ENCODE results near the gene DPPA5. TPM values are rescaled to one million over a fixed set of nuclear protein-coding genes. Genes with fewer than 3 reads are reported as not detected.
"Not testable (repeated sequence)": the region's sequence is repeated elsewhere in the genome, so short reads cannot be mapped to it uniquely, and the experiment has no call there.

The DPPA5 gene
- polyA plus RNA-seq, 2 donors, result not detected

DNA sequence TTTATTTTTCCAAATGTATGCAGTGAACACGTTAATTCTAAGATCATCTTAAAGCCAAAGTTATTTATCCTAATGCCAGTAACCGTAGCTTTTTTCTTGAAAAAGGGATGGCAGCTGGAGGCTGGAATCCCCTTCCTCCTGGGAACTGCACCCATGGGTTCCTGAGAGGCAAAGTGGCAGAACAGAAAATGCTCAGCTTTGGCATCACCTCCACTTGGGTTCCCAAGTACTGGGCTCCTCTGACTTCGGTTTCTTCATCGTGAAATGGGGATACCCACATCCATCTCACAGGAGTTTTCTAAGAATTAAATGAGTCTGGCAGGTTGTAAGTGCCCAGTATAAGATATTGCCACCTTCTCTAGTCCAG lies 34.3 kb upstream of the DPPA5 start:
- Histone ChIP-seq H3K4me1 (ENCODE audit: control insufficient read depth in 2 of 2, insufficient read depth in 2 of 2, low read length in 1 of 2) (no peaks in the 10 kb centered on the region), H3K27ac (ENCODE audit: low read depth in 2 of 2, low read length in 1 of 2) (no peak overlapping the region), H3K4me3 (ENCODE audit: low read depth in 1 of 2, low read length in 2 of 2) (peak overlapping the region in 1 of 2 donors; percentile 56), H3K36me3 (ENCODE audit: control insufficient read depth in 2 of 2, insufficient read depth in 2 of 2, low read length in 1 of 2) (no peaks in the 10 kb centered on the region), H3K27me3 (ENCODE audit: control insufficient read depth in 1 of 2, insufficient read depth in 2 of 2, low read length in 2 of 2) (no peaks in the 10 kb centered on the region), H3K9me3 (ENCODE audit: control insufficient read depth in 2 of 2, insufficient read depth in 1 of 2, low read depth in 1 of 2, low read length in 1 of 2) (no peaks in the 10 kb centered on the region)
- WGBS, 2 donors, result 27 to 33% methylated on average over 4 of the region's 4 CpGs

DNA sequence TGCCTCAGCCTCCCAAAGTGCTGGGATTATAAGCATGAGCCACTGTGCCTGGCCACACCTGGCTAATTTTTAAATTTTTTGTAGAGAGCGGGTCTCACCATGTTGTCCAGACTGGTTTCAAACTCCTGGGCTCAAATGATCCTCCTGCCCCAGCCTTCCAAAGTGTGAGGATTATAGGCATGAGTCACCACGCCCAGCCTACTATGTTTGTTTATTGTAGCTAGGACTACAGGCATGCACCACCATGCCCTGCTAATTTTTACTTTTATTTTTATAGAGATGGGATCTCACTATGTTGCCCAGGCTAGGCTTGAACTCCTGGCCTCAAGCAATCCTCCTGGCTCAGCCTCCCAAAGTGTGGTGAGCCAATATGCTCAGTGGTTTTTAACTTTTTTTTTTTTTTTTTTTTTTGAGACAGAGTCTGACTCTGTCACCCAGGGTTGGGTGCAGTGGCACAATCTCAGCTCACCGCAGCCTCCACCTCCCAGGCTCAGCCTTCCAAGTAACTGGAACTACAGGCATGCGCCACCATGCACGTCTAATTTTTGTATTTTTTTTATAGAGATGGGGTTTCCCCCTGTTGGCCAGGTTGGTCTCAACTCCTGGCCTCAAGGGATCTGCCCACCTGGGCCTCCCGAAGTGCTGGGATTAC lies 28.5 kb upstream of the DPPA5 start:
- Histone ChIP-seq H3K9me3 (ENCODE audit: control insufficient read depth in 2 of 2, insufficient read depth in 1 of 2, low read depth in 1 of 2, low read length in 1 of 2) (no peaks in the 10 kb centered on the region), H3K36me3 (ENCODE audit: control insufficient read depth in 2 of 2, insufficient read depth in 2 of 2, low read length in 1 of 2) (no peaks in the 10 kb centered on the region), H3K4me1 (ENCODE audit: control insufficient read depth in 2 of 2, insufficient read depth in 2 of 2, low read length in 1 of 2) (no peaks in the 10 kb centered on the region), H3K4me3 (ENCODE audit: low read depth in 1 of 2, low read length in 2 of 2) (no peak overlapping the region), H3K27me3 (ENCODE audit: control insufficient read depth in 1 of 2, insufficient read depth in 2 of 2, low read length in 2 of 2) (no peaks in the 10 kb centered on the region), H3K27ac (ENCODE audit: low read depth in 2 of 2, low read length in 1 of 2) (no peak overlapping the region)
- WGBS, 2 donors, result 79 to 82% methylated on average over 6 of the region's 6 CpGs

DNA sequence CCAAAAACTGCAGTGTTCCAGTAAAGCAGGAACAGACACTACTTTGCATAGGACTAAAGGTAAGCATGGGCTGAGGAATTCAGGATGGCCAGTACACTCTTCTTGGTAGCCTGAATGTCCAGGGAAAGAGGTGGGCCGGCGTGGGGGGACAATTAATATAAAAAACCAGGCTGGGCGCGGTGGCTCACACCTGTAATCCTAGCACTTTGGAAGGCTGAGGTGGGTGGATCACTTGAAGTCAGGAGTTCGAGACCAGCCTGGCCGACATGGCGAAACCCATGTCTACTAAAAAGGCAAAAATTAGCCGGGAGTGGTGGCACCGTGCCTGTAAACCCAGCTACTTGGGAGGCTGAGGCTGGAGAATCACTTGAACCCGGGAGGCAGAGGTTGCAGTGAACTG lies 27.5 kb upstream of the DPPA5 start:
- not testable (repeated sequence) for H3K36me3 ChIP-seq (ENCODE audit: control insufficient read depth in 2 of 2, insufficient read depth in 2 of 2, low read length in 1 of 2); H3K9me3 ChIP-seq (ENCODE audit: control insufficient read depth in 2 of 2, insufficient read depth in 1 of 2, low read depth in 1 of 2, low read length in 1 of 2); H3K27me3 ChIP-seq (ENCODE audit: control insufficient read depth in 1 of 2, insufficient read depth in 2 of 2, low read length in 2 of 2); H3K27ac ChIP-seq (ENCODE audit: low read depth in 2 of 2, low read length in 1 of 2); H3K4me1 ChIP-seq (ENCODE audit: control insufficient read depth in 2 of 2, insufficient read depth in 2 of 2, low read length in 1 of 2); H3K4me3 ChIP-seq (ENCODE audit: low read depth in 1 of 2, low read length in 2 of 2)
- 93 to 95% methylated on average over 10 of the region's 10 CpGs for WGBS, 2 donors

DNA sequence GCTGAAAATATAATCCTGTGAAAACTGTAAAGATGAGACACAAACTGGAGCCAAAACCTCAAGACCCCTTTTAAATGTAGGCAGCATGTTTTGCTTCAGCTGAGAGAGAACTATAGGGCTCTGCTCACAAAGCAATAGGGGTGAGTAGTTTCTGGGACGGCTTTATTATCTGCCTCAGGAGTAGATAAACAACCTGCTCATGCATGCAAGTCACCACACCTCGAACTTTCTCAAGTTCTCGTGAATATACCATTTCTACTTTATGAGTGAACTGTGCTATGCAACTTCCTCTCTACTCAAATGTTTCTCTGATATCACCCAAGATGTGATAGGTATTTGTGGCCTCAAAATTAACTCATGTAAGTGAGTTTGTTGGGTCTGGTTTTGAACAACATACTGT lies 23.1 kb upstream of the DPPA5 start:
- Histone ChIP-seq H3K4me1 (ENCODE audit: control insufficient read depth in 2 of 2, insufficient read depth in 2 of 2, low read length in 1 of 2) (no peaks in the 10 kb centered on the region), H3K27me3 (ENCODE audit: control insufficient read depth in 1 of 2, insufficient read depth in 2 of 2, low read length in 2 of 2) (no peaks in the 10 kb centered on the region), H3K36me3 (ENCODE audit: control insufficient read depth in 2 of 2, insufficient read depth in 2 of 2, low read length in 1 of 2) (no peaks in the 10 kb centered on the region), H3K4me3 (ENCODE audit: low read depth in 1 of 2, low read length in 2 of 2) (no peak overlapping the region), H3K9me3 (ENCODE audit: control insufficient read depth in 2 of 2, insufficient read depth in 1 of 2, low read depth in 1 of 2, low read length in 1 of 2) (peaks cover 0 to 4% of the 10 kb centered on the region in 2 donors), H3K27ac (ENCODE audit: low read depth in 2 of 2, low read length in 1 of 2) (no peak overlapping the region)
- WGBS, 2 donors, result 44 to 46% methylated on average over 3 of the region's 3 CpGs

DNA sequence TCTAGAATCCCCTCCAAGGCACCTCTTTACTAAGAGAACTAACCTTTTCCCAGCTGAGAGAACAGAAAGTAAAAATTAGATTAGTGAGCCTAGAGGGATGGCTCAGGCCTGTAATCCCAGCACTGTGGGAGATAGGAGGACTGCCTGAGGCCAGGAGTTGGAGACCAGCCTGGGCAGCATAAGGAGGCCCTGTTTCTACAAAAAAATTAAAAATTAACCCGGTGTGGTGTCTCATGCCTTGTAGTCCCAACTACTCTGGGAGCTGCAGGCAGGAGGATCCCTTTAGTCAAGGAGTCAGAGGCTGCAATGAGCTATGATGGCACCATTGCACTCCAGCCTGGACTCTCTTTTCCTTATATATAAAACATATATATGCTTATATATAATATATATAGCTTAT lies 21.1 kb upstream of the DPPA5 start:
- no peaks in the 10 kb centered on the region for H3K27me3 ChIP-seq (ENCODE audit: control insufficient read depth in 1 of 2, insufficient read depth in 2 of 2, low read length in 2 of 2)
- peaks cover 0 to 7% of the 10 kb centered on the region in 2 donors for H3K9me3 ChIP-seq (ENCODE audit: control insufficient read depth in 2 of 2, insufficient read depth in 1 of 2, low read depth in 1 of 2, low read length in 1 of 2)
- H3K4me1 ChIP-seq (ENCODE audit: control insufficient read depth in 2 of 2, insufficient read depth in 2 of 2, low read length in 1 of 2), result no peaks in the 10 kb centered on the region
- H3K27ac ChIP-seq (ENCODE audit: low read depth in 2 of 2, low read length in 1 of 2), result no peak overlapping the region
- no peaks in the 10 kb centered on the region for H3K36me3 ChIP-seq (ENCODE audit: control insufficient read depth in 2 of 2, insufficient read depth in 2 of 2, low read length in 1 of 2)
- 55 to 81% methylated on average over 1 of the region's 1 CpG for WGBS, 2 donors
- no peak overlapping the region for H3K4me3 ChIP-seq (ENCODE audit: low read depth in 1 of 2, low read length in 2 of 2)

DNA sequence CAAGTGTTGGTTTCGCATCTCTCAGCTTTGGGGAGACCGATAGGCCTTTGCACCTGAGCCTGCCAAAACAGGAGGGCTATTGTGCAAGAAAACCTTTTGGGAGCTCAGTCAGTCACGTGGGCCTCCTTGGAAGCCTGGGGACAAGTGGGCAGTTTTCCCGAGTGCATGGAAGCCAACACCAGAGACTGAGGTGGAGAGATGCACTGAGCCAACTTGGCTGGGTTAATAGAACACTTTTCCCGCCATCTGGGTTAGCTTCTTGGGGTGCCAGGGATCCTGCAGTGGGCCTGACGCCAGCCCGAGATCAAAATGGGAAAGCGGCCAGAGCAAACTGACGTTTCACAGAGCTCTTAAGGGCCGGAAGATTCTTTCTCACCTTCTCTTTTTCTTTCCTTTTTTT lies 18.4 kb upstream of the DPPA5 start:
- Histone ChIP-seq H3K4me1 (ENCODE audit: control insufficient read depth in 2 of 2, insufficient read depth in 2 of 2, low read length in 1 of 2) (no peaks in the 10 kb centered on the region), H3K4me3 (ENCODE audit: low read depth in 1 of 2, low read length in 2 of 2) (no peak overlapping the region), H3K36me3 (ENCODE audit: control insufficient read depth in 2 of 2, insufficient read depth in 2 of 2, low read length in 1 of 2) (no peaks in the 10 kb centered on the region), H3K27me3 (ENCODE audit: control insufficient read depth in 1 of 2, insufficient read depth in 2 of 2, low read length in 2 of 2) (no peaks in the 10 kb centered on the region), H3K9me3 (ENCODE audit: control insufficient read depth in 2 of 2, insufficient read depth in 1 of 2, low read depth in 1 of 2, low read length in 1 of 2) (peaks cover 0 to 7% of the 10 kb centered on the region in 2 donors), H3K27ac (ENCODE audit: low read depth in 2 of 2, low read length in 1 of 2) (no peak overlapping the region)
- 79 to 80% methylated on average over 10 of the region's 10 CpGs for WGBS, 2 donors

DNA sequence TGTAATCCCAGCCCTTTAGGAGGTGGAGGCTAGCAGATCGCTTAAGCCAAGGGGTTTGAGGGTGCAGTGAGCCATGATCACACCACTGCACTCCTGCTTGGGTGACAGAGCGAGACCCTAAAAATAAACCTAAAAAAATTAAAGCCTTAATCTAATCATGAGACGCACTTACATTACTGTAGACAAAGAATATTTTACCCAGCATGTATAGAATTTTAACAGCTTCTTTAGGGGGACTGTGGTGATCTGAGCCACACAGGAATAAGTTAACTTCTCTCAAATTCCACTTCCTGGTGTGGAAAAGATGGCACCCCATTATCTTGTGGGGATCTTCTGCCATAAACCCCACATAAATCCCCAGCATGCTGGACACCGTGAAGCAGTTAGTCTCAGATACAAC lies 17.9 kb upstream of the DPPA5 start:
- Histone ChIP-seq H3K4me3 (ENCODE audit: low read depth in 1 of 2, low read length in 2 of 2) (no peak overlapping the region), H3K27ac (ENCODE audit: low read depth in 2 of 2, low read length in 1 of 2) (no peak overlapping the region), H3K9me3 (ENCODE audit: control insufficient read depth in 2 of 2, insufficient read depth in 1 of 2, low read depth in 1 of 2, low read length in 1 of 2) (peaks cover 0 to 7% of the 10 kb centered on the region in 2 donors), H3K4me1 (ENCODE audit: control insufficient read depth in 2 of 2, insufficient read depth in 2 of 2, low read length in 1 of 2) (no peaks in the 10 kb centered on the region), H3K27me3 (ENCODE audit: control insufficient read depth in 1 of 2, insufficient read depth in 2 of 2, low read length in 2 of 2) (no peaks in the 10 kb centered on the region), H3K36me3 (ENCODE audit: control insufficient read depth in 2 of 2, insufficient read depth in 2 of 2, low read length in 1 of 2) (no peaks in the 10 kb centered on the region)
- WGBS, 2 donors, result 95 to 97% methylated on average over 4 of the region's 4 CpGs

DNA sequence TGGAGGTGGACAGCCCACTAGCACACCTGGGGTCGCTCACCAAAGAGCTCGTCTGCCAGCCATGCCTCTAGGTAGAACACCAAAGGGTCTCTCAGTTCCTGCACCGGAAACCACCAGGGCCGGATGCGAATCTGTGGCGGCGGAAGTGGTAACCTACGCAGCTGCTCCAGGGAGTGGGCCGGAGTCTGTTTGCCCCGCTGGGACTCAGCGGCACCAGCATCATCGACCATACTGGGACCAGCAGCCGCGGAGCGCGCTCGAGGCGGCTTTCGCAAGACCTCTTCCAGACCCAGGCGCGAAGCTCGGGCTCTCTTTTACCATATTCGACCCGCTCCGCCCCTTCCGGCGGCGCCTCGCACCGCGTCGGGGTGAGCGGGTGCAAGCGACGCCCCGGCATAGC lies 15.5 kb upstream of the DPPA5 start, which contains the start of gene OOEP:
Gene OOEP, minus strand, starts transcription at position 335 of the 400 bp plus-strand sequence. Its CDS starts 105 bp downstream, at position 230.
- H3K4me3 ChIP-seq (ENCODE audit: low read depth in 1 of 2, low read length in 2 of 2), result no peak within 1 kb of the TSS
- 96% methylated on average over 36 of the region's 36 CpGs for WGBS, 2 donors

DNA sequence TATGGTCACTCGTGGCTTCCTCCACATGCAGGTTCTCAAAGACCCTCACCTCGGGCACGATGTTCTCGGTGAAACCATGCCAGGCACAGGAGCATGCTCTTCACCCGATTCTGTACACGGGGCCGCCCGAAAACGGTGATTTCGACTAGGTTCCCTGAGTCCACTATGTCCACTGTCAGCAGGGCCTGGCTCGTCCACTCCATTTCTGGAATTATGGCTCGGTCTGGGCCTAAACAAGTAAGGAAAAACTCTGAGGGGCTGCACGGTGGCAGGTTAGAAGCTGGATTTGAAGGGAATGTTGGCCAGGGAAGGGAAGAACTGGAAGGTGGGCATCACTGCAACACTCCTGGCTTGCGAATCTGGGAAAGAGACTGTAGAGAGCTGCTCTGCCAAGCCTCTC lies 15.1 kb upstream of the DPPA5 start:
- Histone ChIP-seq H3K9me3 (ENCODE audit: control insufficient read depth in 2 of 2, insufficient read depth in 1 of 2, low read depth in 1 of 2, low read length in 1 of 2) (peaks cover 0 to 7% of the 10 kb centered on the region in 2 donors), H3K27me3 (ENCODE audit: control insufficient read depth in 1 of 2, insufficient read depth in 2 of 2, low read length in 2 of 2) (no peaks in the 10 kb centered on the region), H3K4me3 (ENCODE audit: low read depth in 1 of 2, low read length in 2 of 2) (no peak overlapping the region), H3K27ac (ENCODE audit: low read depth in 2 of 2, low read length in 1 of 2) (no peak overlapping the region), H3K4me1 (ENCODE audit: control insufficient read depth in 2 of 2, insufficient read depth in 2 of 2, low read length in 1 of 2) (no peaks in the 10 kb centered on the region), H3K36me3 (ENCODE audit: control insufficient read depth in 2 of 2, insufficient read depth in 2 of 2, low read length in 1 of 2) (no peaks in the 10 kb centered on the region)
- 93 to 95% methylated on average over 14 of the region's 14 CpGs for WGBS, 2 donors

More for the DNA sequence above, 15.5 kb upstream of the DPPA5 start, which contains the start of gene OOEP:
- no peak within 1 kb of the TSS for H3K27ac ChIP-seq (ENCODE audit: low read depth in 2 of 2, low read length in 1 of 2)
- H3K4me1 ChIP-seq (ENCODE audit: control insufficient read depth in 2 of 2, insufficient read depth in 2 of 2, low read length in 1 of 2), result no peaks in the 10 kb centered on the region
- H3K9me3 ChIP-seq (ENCODE audit: control insufficient read depth in 2 of 2, insufficient read depth in 1 of 2, low read depth in 1 of 2, low read length in 1 of 2), result peaks cover 0 to 7% of the 10 kb centered on the region in 2 donors
- H3K36me3 ChIP-seq (ENCODE audit: control insufficient read depth in 2 of 2, insufficient read depth in 2 of 2, low read length in 1 of 2), result no peaks in the 10 kb centered on the region
- H3K27me3 ChIP-seq (ENCODE audit: control insufficient read depth in 1 of 2, insufficient read depth in 2 of 2, low read length in 2 of 2), result no peaks in the 10 kb centered on the region

DNA sequence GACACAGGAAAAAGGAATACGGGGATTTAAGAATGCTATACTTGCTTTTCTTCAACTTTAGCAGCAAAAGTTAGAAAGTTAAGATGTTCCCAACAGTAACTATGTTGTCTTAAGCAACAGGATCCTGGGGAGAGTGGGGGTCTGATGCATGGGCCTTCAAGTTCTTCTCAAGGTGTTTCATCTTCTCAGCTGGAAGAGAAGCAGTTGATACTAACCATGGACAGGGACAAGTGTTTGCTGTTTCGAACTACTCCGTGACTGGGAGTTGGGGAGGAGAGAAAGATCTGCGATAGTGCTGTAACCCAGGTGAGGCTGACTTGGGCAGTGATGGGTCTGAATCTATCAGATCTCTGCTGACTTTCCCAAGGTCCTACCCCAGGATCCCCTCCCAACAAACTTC lies 14.6 kb upstream of the DPPA5 start:
- Histone ChIP-seq H3K9me3 (ENCODE audit: control insufficient read depth in 2 of 2, insufficient read depth in 1 of 2, low read depth in 1 of 2, low read length in 1 of 2) (peaks cover under 1 to 7% of the 10 kb centered on the region in 2 donors), H3K4me1 (ENCODE audit: control insufficient read depth in 2 of 2, insufficient read depth in 2 of 2, low read length in 1 of 2) (no peaks in the 10 kb centered on the region), H3K27ac (ENCODE audit: low read depth in 2 of 2, low read length in 1 of 2) (no peak overlapping the region), H3K36me3 (ENCODE audit: control insufficient read depth in 2 of 2, insufficient read depth in 2 of 2, low read length in 1 of 2) (no peaks in the 10 kb centered on the region), H3K4me3 (ENCODE audit: low read depth in 1 of 2, low read length in 2 of 2) (no peak overlapping the region), H3K27me3 (ENCODE audit: control insufficient read depth in 1 of 2, insufficient read depth in 2 of 2, low read length in 2 of 2) (no peaks in the 10 kb centered on the region)
- WGBS, 2 donors, result 86 to 89% methylated on average over 4 of the region's 4 CpGs
